GM23248 (cell line): ENCODE results near the gene MT1F.

Experiments used
- EZH2 ChIP-seq: fragments of 200-600 bp; sonication (generic); IDR thresholded peaks from 2 replicates; pipeline ENCODE4 v1.6.1; 2018; ENCODE audit warnings: antibody characterized with exemption, mild to moderate bottlenecking; ENCODE audit not compliant: insufficient read depth, poor library complexity, severe bottlenecking
- EZH2phosphoT487 ChIP-seq: fragments of 200-600 bp; sonication (generic); IDR thresholded peaks from 2 replicates; pipeline ENCODE4 v1.6.1; 2018; ENCODE audit warnings: antibody characterized with exemption, moderate library complexity, mild to moderate bottlenecking, low read depth; ENCODE audit not compliant: insufficient read depth

DNA sequence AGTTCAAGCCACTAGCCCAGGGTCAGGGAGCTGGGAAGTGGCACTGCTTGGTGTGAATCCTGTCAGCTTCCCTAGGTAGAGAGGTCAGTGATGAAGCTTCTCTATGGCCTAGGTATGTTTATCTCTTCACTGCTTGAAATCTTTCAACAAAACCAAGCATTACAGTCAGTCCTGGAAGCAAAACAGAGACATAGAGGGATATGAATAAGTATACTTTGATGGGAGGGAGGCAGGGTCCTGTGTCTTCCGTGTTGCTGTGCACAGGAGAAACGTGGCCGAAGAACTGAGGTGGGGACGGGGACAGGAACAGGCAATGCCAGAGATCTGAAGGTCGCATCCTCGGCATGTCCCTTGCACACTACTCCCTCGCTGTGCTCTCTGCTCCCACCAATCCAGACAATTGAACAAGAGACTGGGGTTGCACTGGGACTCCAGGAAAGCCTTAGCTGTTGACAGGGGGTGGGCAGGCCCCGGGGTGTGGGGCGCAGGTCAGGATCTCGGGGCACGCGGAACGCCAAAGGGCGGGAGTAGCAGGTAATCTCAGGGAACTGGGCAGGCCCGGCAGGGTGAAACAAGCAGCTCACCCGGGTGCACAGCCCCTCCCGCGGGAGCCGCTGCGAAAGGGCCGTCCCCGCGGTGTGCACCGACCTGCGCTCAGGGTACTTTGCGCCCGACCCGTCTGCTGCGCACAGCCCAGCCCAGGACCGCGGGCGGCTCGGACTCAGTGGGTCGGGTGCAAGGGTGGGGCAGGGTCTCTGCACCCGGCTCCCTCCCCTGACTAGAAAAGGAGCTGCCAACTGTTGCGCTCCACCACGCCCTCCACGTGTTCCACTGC lies 11.5 kb downstream of the MT1F start, which contains the start of gene MT1H:
- no peak for TF ChIP-seq EZH2
- no peak for TF ChIP-seq EZH2phosphoT487
